ENCODE data around the gene EIF3I. TPM values are rescaled to one million over a fixed set of nuclear protein-coding genes. Genes with fewer than 3 reads are reported as not detected.
A peak's percentile ranks its signal among the peaks of the same experiment; 100 is the strongest.

The EIF3I gene
- total RNA-seq, 1 experiment from 2014 or later: 259 TPM

DNA sequence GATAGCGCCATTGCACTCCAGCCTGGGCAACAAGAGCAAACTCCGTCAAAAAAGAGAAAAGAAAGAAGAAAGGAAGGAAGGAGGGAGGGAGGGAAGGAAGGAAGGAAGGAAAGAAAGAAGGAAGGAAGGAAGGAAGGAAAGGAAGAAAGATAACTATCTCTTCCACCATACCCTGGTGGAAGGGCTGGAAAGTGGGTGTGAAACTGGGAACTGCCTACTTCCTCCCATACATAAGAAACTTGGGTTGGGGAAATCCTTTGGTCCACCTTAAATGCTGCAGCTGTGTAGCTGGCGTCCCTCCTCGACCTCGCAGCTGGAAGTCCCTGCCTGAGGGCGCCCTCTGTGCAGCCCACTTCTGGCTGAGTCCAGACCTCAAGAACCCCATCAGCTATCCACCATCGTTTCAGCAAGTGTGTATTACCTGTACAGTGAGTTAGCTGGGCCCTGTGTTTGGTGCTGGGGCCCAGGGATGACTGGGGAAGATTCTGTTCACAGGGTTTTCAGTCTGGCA, 20.2 kb downstream of the EIF3I start:
- no peaks in the 10 kb centered on the region for H3K36me3 Mint-ChIP-seq (ENCODE audit: insufficient read depth, unreplicated experiment)
- no peak for DNase-seq (ENCODE audit: unreplicated experiment)
- no peak overlapping the region for H3K27ac Mint-ChIP-seq (ENCODE audit: low read depth, unreplicated experiment)
- TF ChIP-seq, protein P1, sequence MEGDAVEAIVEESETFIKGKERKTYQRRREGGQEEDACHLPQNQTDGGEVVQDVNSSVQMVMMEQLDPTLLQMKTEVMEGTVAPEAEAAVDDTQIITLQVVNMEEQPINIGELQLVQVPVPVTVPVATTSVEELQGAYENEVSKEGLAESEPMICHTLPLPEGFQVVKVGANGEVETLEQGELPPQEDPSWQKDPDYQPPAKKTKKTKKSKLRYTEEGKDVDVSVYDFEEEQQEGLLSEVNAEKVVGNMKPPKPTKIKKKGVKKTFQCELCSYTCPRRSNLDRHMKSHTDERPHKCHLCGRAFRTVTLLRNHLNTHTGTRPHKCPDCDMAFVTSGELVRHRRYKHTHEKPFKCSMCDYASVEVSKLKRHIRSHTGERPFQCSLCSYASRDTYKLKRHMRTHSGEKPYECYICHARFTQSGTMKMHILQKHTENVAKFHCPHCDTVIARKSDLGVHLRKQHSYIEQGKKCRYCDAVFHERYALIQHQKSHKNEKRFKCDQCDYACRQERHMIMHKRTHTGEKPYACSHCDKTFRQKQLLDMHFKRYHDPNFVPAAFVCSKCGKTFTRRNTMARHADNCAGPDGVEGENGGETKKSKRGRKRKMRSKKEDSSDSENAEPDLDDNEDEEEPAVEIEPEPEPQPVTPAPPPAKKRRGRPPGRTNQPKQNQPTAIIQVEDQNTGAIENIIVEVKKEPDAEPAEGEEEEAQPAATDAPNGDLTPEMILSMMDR (IDR thresholded peaks at IDR 0.05; ENCODE audit: unreplicated experiment): no peak
- intact Hi-C loops (cut with micrococcal nuclease): no loop called here
- POLR2A ChIA-PET: interaction anchor here (0.6 kb wide), 2 partner anchors 36 to 52 kb away, joined by 3 read pairs; no protein-coding TSS in a partner anchor
- no peaks in the 10 kb centered on the region for H3K27me3 Mint-ChIP-seq (ENCODE audit: insufficient read depth, unreplicated experiment)
- CTCF ChIA-PET: interaction anchor here (0.5 to 0.6 kb wide), 3 partner anchors 27 to 109 kb away, joined by 3 to 9 read pairs (median 4); no protein-coding TSS in a partner anchor
- no peak overlapping the region for H3K4me3 Mint-ChIP-seq (ENCODE audit: unreplicated experiment)
- peaks cover 9% of the 10 kb centered on the region for H3K4me1 Mint-ChIP-seq (ENCODE audit: insufficient read depth, unreplicated experiment)
- H3K9me3 Mint-ChIP-seq (ENCODE audit: unreplicated experiment): no peaks in the 10 kb centered on the region
- no TSS peak for BruUV-seq (replicated peaks)

DNA sequence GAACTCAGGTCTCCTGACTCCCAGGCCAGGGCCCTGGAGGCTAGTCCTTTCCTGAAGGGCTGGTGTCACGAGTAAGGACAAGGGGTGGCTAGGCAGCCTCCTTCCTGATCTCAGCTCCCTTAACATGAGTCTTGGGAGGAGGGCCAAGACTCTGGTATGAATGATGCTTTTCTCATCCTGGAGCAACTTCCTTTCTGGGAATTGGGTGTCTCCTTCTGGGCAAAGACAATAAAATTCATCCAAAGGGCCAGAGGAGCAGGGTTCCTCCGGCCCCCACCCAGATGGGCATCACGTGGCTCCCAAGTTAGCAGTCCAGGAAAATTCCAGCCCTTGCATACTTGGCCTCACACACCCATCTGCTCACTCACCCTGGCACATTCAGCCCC, 24.7 kb downstream of the EIF3I start, which contains the start of gene FAM167B:
Gene FAM167B, plus strand, starts transcription at position 335 of the 386 bp plus-strand sequence. CDS start 200 bp downstream, outside the sequence.
- ChIA-PET CTCF (interaction anchor here (0.7 to 2.1 kb wide), 2 partner anchors 31 to 77 kb away, joined by 3 to 9 read pairs; no protein-coding TSS in a partner anchor), POLR2A (no interaction called here)
- H3K27me3 Mint-ChIP-seq (ENCODE audit: insufficient read depth, unreplicated experiment): no peaks in the 10 kb centered on the region
- BruUV-seq (replicated peaks): no TSS peak
- no peak within 1 kb of the TSS for H3K4me3 Mint-ChIP-seq (ENCODE audit: unreplicated experiment)
- TF ChIP-seq, protein P1 (IDR thresholded peaks at IDR 0.05; ENCODE audit: unreplicated experiment): no peak
- no peaks in the 10 kb centered on the region for H3K9me3 Mint-ChIP-seq (ENCODE audit: unreplicated experiment)
- intact Hi-C loops (cut with micrococcal nuclease): no loop called here
- peak; percentile 45 for DNase-seq (ENCODE audit: unreplicated experiment)
- no peaks in the 10 kb centered on the region for H3K36me3 Mint-ChIP-seq (ENCODE audit: insufficient read depth, unreplicated experiment)
- peaks cover 7% of the 10 kb centered on the region for H3K4me1 Mint-ChIP-seq (ENCODE audit: insufficient read depth, unreplicated experiment)
- H3K27ac Mint-ChIP-seq (ENCODE audit: low read depth, unreplicated experiment): no peak within 1 kb of the TSS

DNA sequence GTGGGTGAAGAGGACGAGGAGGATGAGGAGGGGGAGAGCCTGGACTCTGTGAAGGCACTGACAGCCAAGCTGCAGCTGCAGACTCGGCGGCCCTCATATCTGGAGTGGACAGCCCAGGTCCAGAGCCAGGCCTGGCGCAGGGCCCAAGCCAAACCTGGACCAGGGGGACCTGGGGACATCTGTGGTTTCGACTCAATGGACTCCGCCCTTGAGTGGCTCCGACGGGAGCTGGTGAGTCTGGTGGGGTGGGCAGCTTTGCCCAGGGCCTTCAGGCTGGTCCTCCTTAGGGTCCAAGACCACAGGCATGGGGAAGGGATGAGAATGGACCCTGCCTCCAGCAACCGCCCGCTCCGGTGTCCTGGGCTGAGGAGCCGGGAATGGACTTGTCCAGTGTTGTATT, 25.2 kb downstream of the EIF3I start:
- H3K27ac Mint-ChIP-seq (ENCODE audit: low read depth, unreplicated experiment): no peak overlapping the region
- H3K27me3 Mint-ChIP-seq (ENCODE audit: insufficient read depth, unreplicated experiment): no peaks in the 10 kb centered on the region
- ChIA-PET POLR2A (no interaction called here), CTCF (interaction anchor here (0.6 to 1.0 kb wide), 4 partner anchors 12 to 848 kb away, joined by 3 to 4 read pairs (median 4); no protein-coding TSS in a partner anchor)
- TF ChIP-seq, protein P1 (IDR thresholded peaks at IDR 0.05; ENCODE audit: unreplicated experiment): no peak
- intact Hi-C loops (cut with micrococcal nuclease): no loop called here
- H3K36me3 Mint-ChIP-seq (ENCODE audit: insufficient read depth, unreplicated experiment): no peaks in the 10 kb centered on the region
- no peak overlapping the region for H3K4me3 Mint-ChIP-seq (ENCODE audit: unreplicated experiment)
- no peaks in the 10 kb centered on the region for H3K9me3 Mint-ChIP-seq (ENCODE audit: unreplicated experiment)
- no TSS peak for BruUV-seq (replicated peaks)
- H3K4me1 Mint-ChIP-seq (ENCODE audit: insufficient read depth, unreplicated experiment): peaks cover 7% of the 10 kb centered on the region
- DNase-seq (ENCODE audit: unreplicated experiment): no peak

DNA sequence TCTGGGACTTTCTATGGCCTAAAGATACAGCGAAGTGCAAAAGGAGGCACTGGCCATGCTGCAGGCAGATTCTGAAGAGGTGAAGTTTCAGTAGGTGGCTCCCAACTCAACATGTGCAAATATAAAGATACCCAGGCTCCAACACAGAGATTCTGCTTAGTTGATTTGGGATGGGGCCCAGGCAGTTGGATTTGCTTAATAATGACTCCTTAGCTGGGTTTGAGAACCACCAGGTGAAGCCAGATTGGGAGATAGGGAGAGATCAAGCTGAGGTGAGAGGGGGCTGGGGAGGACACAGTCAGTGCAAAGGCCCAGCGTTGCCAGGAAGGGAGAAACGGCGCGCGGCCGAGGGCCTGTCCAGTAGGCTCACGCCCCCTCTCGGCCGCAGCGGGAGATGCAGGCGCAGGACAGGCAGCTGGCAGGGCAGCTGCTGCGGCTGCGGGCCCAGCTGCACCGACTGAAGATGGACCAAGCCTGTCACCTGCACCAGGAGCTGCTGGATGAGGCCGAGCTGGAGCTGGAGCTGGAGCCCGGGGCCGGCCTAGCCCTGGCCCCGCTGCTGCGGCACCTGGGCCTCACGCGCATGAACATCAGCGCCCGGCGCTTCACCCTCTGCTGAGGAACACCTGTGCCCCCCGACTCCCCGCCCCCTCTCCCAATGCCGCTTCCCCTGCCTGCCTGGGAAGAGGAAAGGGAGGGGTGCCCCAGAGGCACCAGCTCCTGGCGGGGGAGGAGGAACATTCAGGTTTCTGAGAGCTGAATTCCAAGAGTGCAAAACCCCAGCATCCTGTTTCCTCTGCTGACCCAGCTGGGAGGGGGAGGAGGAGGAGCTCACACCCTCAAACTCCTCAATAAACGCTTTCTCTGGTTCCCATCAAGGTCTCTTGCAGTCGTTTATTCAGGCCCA, 26.0 kb downstream of the EIF3I start:
- intact Hi-C loops (cut with micrococcal nuclease): no loop called here
- Mint-ChIP-seq H3K27ac (ENCODE audit: low read depth, unreplicated experiment) (no peak overlapping the region), H3K4me3 (ENCODE audit: unreplicated experiment) (no peak overlapping the region), H3K36me3 (ENCODE audit: insufficient read depth, unreplicated experiment) (no peaks in the 10 kb centered on the region), H3K9me3 (ENCODE audit: unreplicated experiment) (no peaks in the 10 kb centered on the region), H3K27me3 (ENCODE audit: insufficient read depth, unreplicated experiment) (no peaks in the 10 kb centered on the region), H3K4me1 (ENCODE audit: insufficient read depth, unreplicated experiment) (peaks cover 7% of the 10 kb centered on the region)
- DNase-seq (ENCODE audit: unreplicated experiment): peak; percentile 69
- CTCF ChIA-PET: interaction anchor here (0.7 to 2.6 kb wide), 8 partner anchors 10 to 62 kb away, joined by 3 to 14 read pairs (median 4); no protein-coding TSS in a partner anchor
- TF ChIP-seq, protein P1 (IDR thresholded peaks at IDR 0.05; ENCODE audit: unreplicated experiment): peak; percentile 77
- no TSS peak for BruUV-seq (replicated peaks)
- POLR2A ChIA-PET: interaction anchor here (0.7 kb wide), 1 partner anchor 46 kb away, joined by 4 read pairs; no protein-coding TSS in a partner anchor

Measured in MCF 10A (cell line).